AG09309 (cell line): ENCODE data around the gene THG1L.
"Not testable (repeated sequence)": the region's sequence is repeated elsewhere in the genome, so short reads cannot be mapped to it uniquely, and the experiment has no call there.

ENCODE experiments used
- DNase-seq: peaks from one replicate; pipeline ENCODE4 v3.0.0-alpha.2; 2010; ENCODE audit warnings: low read depth
- H3K4me3 ChIP-seq: 2 replicates; pipeline ENCODE4 v1.5.1; 2011; ENCODE audit warnings: mild to moderate bottlenecking, low read depth, low read length, moderate library complexity; ENCODE audit not compliant: control insufficient read depth
- TF ChIP-seq, protein P1 (sequence below): IDR thresholded peaks from 2 replicates; pipeline ENCODE4 v1.5.1; 2011; ENCODE audit warnings: mild to moderate bottlenecking, low read depth, low read length, inconsistent platforms; ENCODE audit not compliant: insufficient read depth, control insufficient read depth; ENCODE audit errors: missing control alignments

The THG1L gene

DNA sequence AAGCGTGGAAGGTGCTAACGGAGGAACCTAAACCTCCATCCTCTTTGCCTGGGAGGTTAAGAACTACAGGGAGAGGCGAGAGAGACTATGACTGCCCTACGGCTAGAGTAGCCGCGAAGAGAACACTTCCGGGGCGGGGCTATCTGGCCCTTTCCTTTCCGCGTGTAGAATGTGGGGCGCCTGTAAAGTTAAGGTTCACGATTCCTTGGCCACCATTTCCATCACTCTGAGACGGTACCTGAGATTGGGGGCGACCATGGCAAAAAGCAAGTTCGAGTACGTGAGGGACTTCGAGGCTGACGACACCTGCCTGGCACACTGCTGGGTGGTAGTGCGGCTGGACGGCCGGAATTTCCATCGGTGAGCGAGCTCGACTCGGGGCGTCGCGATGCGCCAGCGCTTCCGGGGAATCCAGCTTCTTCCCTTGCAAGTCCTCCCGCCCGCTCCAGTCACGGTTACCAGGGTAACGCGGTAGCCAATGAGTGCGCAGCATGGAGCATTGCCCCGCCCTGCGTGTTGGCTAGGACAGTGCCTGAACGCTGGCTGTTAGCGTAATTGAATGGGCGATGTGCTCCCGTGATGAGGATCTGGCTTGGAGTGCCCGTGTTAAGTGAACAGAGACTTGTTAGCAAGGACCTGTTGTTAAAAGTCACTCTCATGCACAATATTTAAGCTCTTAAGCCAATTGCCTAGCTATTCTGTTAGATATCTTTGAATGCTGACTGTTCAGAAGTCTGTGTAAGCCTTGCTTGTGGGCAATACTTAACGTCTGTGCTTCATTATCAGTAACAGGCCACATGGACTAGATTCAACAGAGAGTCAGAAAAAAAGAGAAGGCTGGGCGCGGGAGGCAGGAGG lies at the start of gene THG1L:
Gene THG1L (plus strand): TSS at position 149 of the 858 bp plus-strand sequence. CDS start 21 bp downstream, at position 170.
- DNase-seq: peak; percentile 91
- TF ChIP-seq, protein P1, sequence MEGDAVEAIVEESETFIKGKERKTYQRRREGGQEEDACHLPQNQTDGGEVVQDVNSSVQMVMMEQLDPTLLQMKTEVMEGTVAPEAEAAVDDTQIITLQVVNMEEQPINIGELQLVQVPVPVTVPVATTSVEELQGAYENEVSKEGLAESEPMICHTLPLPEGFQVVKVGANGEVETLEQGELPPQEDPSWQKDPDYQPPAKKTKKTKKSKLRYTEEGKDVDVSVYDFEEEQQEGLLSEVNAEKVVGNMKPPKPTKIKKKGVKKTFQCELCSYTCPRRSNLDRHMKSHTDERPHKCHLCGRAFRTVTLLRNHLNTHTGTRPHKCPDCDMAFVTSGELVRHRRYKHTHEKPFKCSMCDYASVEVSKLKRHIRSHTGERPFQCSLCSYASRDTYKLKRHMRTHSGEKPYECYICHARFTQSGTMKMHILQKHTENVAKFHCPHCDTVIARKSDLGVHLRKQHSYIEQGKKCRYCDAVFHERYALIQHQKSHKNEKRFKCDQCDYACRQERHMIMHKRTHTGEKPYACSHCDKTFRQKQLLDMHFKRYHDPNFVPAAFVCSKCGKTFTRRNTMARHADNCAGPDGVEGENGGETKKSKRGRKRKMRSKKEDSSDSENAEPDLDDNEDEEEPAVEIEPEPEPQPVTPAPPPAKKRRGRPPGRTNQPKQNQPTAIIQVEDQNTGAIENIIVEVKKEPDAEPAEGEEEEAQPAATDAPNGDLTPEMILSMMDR: no peak
- peak within 1 kb of the TSS; percentile 54 for H3K4me3 ChIP-seq

DNA sequence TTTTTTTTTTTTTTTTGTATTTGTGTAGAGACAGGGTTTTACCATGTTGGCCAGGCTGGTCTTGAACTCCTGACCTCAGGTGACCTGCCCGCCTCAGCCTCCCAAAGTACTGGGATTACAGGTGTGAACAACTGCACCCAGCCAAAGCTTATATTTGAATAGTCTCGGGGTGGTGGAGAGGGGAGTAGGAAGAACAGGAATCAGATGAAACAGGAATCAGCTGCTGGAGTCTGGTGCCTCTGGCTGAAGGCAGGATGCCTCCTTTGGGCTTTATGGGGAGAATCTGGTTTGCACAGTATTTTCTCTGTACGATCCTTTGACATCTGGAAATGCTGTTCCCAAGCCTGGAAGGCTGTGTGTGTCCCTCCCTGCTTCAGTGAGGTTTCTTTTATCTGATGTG lies 49.0 kb upstream of the THG1L start:
- DNase-seq: no peak
- TF ChIP-seq, protein P1: no peak
- H3K4me3 ChIP-seq: no peak overlapping the region

DNA sequence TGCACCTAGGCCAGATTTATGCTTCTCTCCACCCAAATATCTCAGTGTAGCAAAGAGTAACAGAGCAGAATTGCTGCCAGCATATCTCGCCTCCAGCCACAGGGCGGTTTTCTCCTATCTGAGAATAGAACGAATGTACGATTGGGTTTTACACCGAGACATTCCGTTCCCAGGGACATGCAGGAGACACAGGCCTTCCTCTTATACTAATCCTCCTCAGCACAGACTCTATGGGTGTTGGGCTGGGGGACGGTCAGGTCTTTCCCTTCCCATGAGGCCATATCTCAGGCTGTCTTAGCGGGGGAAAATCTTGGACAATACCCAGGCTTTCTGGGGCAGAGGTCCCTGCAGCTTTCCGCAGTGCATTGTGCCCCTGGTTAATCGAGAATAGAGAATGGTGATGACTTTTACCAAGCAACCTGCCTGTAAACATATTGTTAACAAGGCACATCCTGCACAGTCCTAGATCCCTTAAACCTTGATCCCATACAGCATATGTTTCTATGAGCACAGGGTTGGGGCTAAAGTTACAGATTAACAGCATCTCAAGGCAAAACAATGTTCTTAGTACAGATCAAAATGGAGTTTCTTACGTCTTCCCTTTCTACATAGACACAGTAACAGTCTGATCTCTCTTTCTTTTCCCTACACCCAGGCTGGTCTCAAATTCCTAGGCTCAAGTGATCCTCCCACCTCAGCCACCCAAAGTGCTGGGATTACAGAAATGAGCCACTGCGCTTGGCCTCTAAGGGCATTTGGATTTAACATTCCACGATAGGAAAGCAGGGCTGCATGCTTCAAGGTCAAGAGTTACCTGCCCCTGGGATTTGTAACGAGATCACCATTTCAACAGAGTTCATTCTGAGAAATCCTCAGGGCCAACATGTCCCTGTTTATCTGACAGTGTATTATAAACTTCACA lies 44.7 kb upstream of the THG1L start:
- not testable (repeated sequence) for DNase-seq, H3K4me3 ChIP-seq

DNA sequence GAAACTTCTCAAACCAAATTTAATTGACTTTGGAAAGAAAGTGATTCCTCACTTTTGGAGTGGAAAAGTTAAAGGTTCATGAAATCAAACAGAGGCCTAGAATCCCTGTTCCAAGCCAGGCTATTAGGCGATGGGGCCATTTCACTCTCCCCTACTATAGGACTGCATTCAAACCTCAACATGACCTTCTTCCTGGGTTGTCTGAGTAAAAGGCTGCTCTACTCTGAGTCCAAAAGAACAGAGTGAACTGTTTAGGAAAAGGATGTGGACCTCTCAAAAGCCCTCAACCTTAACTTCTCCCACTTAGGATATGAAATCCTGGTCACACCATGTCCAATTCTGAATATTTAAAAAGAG lies 44.0 kb upstream of the THG1L start:
- TF ChIP-seq, protein P1: no peak
- no peak overlapping the region for H3K4me3 ChIP-seq
- no peak for DNase-seq

DNA sequence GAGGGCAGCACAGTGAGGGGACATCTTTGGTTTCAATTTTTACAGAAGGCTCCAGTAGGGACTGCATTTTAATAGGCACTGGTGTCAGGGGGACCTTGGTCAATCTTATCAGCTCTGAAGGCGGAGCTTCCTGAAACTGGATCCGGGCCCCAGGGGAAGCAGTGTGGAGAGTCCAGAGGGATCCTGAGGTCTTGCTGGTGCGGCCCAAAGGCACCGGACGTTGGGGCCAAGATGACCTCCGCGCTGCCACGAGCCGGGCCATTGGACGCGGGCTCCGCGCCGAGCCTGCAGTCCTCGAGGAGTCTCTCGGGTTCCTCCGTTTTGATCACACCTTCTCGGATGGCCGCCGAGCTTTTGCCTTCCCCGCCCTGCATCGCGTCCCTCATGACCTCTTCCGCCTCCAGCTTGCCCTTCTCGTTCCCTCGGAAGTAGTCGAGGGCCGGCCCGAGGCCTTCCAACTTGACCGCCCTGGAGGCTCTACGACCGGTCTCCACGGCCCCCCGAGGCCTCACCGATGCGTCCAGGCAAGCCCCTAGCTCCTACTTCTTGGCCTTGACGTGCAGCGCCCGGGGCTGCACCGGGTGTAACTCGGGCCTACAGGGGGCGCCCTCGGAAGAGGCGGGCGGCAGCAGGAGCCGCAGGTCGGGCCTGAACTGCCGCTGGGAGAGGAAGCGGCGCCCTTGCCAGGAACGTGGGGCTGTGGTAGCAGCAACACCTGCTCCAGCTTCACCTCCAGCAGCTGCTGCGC lies 41.1 kb upstream of the THG1L start:
- no peak overlapping the region for H3K4me3 ChIP-seq
- DNase-seq: no peak
- TF ChIP-seq, protein P1: no peak

DNA sequence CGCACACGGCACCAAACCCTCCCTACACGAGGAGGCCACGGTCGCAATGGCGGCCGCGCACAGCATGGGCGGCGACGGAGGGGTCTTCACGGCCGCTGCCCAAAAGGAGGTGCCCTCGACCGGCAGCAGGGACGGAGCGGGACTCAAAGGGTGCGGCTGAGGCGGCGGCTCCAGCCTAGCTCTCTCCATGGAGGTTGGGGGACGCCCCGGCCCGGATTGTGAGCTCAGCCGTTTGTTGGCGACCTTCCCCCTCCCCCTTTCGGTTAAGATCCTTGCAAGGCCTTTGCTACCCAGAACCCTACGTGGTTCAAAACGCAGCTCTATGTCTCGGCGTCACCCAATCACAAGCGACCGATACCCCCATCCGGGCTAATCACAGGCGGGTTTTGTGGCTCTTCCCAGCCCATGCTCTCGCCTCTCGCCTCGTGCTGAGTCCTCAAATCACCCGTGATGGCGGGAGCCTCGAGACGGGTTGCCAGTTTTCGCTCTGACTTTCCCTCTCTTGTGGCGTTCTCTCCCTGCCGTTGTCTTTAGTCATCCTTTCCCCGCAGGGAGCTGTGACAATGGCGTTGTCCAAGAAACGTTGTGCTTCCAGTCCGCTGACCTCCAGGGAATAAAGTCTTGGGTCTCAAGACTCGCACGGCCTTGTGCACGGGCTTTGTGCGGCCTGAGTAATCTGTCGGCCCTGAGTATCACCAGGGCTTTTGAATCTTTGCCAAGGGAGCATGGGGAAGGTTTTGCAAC lies 40.4 kb upstream of the THG1L start:
- TF ChIP-seq, protein P1: no peak
- no peak for DNase-seq
- H3K4me3 ChIP-seq: no peak overlapping the region

DNA sequence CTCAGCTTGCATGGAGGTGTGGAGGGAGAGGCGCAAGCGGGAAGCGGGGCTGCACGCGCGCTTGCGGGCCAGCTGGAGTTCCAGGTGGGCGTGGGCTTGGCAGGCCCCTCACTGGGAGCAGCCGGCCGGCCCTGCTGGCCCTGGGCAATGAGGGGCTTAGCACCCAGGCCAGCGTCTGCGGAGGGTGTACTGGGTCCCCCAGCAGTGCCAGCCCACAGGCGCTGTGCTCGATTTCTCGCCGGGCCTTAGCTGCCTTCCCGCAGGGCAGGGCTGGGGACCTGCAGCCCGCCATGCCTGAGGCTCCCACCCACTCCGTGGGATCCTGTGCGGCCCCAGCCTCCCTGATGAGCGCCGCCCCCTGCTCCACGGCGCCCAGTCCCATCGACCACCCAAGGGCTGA lies 37.4 kb upstream of the THG1L start:
- DNase-seq, H3K4me3 ChIP-seq: not testable (repeated sequence)

DNA sequence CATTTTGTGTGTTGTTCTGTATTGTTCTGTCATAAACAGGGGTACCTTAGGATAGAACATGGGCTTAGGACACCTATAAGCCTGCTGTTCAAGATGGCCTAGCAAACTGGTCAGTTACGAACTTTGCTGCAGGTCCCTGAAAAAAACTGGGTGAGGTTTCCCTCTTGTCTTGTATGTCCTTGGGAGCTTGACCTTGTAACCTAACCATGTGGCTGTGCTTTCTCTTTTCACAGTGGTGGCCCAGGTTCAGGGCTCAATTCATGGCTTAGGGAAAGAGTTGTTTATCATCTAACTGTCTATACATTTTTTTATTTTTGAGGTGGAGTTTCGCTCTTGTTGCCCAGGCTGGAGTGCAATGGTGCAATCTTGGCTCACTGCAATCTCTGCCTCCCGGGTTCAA lies 35.1 kb upstream of the THG1L start:
- DNase-seq, H3K4me3 ChIP-seq: not testable (repeated sequence)

DNA sequence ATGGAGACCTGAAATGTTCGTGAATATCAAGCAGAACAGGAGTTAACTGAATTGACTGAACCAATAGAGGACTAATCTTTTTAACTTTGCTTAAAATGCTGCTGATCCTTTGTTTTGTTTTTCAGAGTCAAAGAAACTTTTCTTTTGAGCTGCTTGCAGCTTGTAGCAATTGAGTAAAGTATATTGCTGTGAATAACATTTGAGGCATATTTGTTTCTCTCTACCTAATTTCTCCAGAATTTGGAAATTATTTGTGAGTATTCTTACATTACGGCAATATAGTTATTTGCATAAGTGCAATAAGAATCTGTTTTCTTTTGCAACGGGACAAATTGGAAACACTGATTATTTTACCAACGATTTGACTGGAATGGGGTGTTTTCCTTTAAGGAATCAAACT lies 32.5 kb upstream of the THG1L start:
- H3K4me3 ChIP-seq, DNase-seq: not testable (repeated sequence)
